ENCODE results near the gene TCF7L2.
"Not testable (repeated sequence)": the region's sequence is repeated elsewhere in the genome, so short reads cannot be mapped to it uniquely, and the experiment has no call there.

The TCF7L2 gene

GRCh38 chr10:113052076-113052830 is 102.2 kb downstream of the TCF7L2 start:
- DNase-seq = no peak

- no peak for DNase-seq
These were observed 103.0 kb downstream of the TCF7L2 start for GRCh38 chr10:113053091-113053490.

DNA sequence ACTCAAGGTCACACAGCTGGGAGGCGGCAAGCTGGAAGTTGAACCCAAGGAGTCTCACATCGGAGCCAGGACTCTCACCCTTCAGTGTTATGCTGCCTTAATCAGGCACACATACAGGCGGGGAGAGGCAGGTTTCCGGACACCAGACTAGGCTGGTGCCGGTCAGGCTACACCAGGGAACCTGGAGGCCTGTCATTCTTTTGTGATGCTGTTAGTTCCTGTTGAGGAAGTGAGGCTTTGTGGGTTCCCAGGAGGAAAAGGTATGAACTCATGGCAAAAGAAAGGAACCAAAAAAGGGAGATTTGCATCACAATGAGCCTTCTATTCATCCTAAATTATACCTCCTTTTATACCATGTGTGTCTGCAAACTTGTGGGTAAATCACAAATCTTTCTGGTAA is 103.8 kb downstream of the TCF7L2 start:
- DNase-seq = no peak

DNA sequence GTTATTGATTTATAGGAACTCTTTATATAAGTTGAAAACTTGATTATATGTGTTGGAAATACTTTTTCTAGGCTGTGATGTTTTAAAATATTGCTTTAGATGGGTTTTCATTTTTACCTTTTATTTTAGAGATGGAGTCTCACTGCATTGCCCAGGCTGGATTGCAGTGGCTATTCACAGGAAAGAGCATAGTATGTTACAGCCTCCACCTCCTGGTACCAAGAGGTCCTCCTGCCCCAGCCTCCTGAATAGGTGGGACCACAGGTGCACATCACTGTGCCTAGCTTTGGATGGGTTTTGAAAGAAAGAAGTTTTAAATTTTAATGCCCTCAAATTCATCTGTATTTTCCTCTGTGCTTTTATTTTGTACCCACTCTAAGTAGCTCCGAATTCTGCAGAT is 105.4 kb downstream of the TCF7L2 start:
- DNase-seq = no peak

DNA sequence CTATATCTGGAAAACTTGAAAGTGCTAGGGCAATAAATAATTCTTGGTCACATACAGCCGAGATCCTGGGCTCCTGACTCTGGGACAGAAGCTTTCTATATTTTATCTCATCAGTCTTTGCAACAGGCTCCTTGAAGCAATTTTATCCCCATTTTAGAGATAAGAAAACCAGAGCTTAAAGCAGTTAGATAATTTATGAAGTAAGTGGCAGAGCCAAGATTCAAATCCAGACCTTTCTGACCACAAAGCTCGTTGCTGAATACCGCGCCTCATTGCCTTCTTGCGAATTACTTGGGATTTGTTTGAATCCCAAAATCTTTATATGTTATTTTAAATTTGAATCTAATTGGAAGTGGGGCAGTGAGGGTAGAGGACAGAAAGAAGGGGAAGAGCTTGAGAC is 106.0 kb downstream of the TCF7L2 start:
- no peak for DNase-seq

GRCh38 chr10:113056441-113057021 is 106.5 kb downstream of the TCF7L2 start:
- DNase-seq = no peak

- peak; percentile 35 for DNase-seq
These were observed 108.0 kb downstream of the TCF7L2 start for GRCh38 chr10:113057948-113058522.

DNA sequence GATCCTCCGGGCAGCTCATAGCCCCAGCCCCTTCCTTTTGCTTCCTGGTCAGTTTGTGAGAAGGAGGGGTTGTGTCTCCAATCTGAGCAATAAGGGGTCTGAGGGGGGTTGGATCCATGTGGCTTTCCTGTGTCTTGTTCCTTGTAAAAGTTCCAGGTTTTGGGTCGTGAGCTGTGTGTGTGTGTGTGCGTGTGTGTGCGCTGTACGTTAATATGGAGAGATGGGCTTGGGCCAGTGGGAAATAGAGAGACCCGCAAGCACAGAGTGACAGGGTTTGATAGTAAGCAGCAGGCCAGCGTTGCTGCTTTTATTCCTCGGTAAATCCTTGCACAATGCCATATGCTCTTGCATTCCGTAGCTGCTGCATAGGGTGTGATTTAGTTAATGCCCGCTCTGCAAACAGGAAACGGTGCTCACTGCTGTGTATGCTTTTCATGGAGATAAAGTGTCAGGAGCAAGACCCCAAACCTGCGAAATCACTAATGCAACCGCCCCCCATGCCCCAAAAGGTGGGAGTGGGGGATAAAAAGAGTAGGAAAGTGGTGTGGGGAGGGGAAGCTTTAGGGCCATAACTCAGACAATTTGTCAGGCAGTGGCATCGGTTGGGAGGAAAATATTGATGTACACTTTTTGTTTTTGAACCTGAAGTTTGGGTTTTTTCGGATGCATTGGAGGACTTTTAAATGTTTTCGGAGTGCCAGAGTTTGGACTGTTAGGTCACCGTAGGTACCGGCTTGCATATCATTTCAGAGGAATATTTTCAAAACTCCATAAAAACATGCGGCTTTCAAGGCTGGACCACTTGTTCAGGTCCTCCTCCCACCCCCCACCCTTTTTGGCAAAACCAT is 108.7 kb downstream of the TCF7L2 start:
- no peak for DNase-seq

DNA sequence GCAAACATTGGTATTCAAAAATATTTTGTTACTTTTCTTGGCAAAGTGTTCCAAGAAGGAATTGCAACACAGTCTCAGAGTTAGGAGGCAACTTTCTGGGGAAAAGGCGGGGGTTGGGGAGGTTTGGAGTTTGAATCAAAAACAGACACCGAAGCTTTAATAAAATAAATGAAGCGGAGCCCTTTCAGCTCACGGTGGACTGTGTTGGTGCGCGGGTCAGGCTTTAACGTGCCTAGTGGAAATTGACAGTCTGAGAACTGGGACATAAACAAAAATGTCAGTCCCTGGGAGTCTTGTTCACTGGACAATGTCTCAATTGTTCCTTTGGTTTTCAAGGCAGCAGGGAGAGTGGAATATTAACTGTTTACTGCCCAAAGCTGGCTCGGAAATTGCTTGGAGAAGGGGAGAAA is 109.3 kb downstream of the TCF7L2 start:
- DNase-seq = no peak

GRCh38 chr10:113060201-113061053 is 110.4 kb downstream of the TCF7L2 start:
- DNase-seq = no peak

DNA sequence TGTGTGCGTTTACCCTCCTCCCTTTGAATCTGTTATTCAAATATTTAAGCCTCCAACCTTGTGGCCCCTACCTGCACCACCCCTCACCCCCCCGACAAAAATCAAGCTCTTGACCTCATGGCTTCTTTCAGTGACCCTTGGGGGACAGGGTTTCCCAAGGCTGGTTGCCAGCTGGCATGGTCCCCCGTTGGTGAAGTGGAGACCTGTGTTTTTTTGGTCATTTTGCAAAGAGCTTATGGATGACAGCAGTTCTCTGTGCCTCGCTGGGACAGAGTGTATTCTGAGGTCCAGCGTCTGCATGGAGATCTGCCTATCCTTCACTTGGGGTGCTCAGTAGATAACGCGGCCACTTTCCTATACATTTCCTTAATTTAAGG is 111.0 kb downstream of the TCF7L2 start:
- DNase-seq = no peak

DNA sequence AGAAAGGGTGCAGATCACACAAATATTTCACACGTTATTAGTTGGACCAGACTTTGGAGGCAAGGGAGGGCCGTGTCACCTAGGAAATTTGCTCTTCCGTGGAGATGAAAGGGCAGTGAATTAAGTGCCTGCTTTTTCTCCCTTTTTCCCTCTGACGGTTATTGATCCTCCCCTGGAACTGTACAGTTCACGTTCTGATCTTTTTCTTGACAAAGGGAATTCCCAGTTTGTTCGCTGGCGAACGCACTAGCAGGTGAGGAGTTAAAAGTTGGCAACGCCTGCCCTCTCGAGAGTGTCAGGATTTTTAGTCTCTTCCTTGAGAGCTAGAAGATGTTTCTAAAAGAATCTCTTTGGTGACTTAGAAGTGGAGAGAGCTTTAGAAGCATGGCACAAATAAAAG is 111.5 kb downstream of the TCF7L2 start:
- no peak for DNase-seq

- no peak for DNase-seq
These were observed 113.3 kb downstream of the TCF7L2 start for GRCh38 chr10:113063043-113063967.

DNA sequence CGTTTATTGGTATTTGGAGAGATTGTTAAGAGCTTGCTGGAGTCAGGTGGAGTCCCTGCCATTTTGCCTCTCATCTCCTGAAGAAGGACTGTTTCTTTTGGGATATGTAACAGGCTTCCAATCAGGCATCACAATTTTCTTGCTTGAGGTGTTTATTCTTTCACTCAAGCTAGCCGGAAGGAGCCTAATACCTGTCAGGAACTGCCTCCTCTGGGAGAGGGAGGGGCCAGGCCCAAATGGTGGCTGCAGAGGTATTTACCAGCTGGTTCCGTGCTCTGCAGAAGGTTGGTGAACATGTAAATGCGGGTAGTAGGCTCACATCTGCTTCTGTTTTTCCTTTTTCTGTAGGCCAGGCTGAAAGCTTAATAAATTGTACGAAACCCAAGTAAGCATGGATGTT is 114.0 kb downstream of the TCF7L2 start:
- DNase-seq = no peak

- not testable (repeated sequence) for DNase-seq
These were observed 116.1 kb downstream of the TCF7L2 start for GRCh38 chr10:113066120-113066519.

DNA sequence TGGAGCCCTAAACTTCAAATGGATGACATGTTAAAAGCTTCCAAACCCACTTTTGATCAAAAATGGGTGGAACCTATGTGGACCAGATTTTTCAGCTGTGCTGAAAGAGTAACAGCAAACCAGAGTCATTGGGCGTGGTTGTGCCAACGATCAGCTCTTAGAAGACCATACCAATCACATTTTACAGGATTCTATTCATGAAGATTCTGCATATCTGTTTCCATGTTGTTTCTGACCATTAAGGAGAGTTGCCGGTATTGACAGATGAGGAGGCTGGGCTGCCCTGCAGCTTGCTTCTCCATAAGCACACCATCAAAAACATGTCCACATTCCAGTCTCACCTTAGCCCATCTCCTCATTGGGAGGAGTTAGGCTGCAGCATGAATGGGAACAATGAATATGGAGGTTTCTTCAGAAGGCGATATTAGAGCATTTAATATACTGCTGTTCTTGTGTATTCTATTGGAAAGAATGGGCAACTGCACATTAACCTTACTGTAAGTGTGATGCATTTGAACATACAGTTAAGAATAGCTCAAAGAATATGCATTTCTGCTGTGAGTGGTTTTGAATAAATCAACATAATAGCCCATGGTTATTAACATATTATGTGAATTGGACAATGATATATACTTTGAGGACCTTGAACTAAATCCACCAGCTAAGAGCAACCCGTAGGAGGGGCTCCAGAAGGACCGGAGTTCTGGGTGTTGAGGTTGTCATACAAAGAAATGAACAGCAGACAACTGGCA is 116.7 kb downstream of the TCF7L2 start:
- no peak for DNase-seq

DNA sequence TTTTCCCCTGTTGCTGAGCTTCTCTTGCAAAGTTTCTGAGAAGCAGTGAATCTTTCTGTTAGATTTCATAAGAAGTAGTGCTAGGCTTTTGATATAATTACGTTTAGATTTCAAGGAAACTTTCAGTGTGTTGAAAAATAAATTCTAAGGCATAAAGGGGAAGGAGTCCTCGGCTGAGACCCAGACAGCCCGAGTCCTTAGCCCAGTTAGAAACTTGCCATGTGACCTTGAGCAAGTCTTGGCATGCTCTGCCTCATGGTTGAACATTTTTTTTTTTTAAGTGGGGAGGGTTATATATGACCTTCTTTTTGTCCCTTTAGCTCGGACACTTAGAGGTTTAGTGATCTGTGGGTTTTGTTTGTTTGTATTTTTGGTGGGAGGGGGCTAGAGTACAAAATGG is 117.5 kb downstream of the TCF7L2 start:
- no peak for DNase-seq

- DNase-seq = no peak
These were observed 118.3 kb downstream of the TCF7L2 start for GRCh38 chr10:113068178-113068890.

- no peak for DNase-seq
These were observed 119.5 kb downstream of the TCF7L2 start for GRCh38 chr10:113069595-113069994.

GRCh38 chr10:113071446-113071845 is 121.4 kb downstream of the TCF7L2 start:
- no peak for DNase-seq
